Brain pericyte (primary cell): Measurements from ENCODE around the gene LTBP3.

Experiments used
- DNase-seq: peaks from one replicate; pipeline ENCODE4 v3.0.0-alpha.2; 2012; ENCODE audit warnings: low read depth, low spot score

LTBP3 gene

DNA sequence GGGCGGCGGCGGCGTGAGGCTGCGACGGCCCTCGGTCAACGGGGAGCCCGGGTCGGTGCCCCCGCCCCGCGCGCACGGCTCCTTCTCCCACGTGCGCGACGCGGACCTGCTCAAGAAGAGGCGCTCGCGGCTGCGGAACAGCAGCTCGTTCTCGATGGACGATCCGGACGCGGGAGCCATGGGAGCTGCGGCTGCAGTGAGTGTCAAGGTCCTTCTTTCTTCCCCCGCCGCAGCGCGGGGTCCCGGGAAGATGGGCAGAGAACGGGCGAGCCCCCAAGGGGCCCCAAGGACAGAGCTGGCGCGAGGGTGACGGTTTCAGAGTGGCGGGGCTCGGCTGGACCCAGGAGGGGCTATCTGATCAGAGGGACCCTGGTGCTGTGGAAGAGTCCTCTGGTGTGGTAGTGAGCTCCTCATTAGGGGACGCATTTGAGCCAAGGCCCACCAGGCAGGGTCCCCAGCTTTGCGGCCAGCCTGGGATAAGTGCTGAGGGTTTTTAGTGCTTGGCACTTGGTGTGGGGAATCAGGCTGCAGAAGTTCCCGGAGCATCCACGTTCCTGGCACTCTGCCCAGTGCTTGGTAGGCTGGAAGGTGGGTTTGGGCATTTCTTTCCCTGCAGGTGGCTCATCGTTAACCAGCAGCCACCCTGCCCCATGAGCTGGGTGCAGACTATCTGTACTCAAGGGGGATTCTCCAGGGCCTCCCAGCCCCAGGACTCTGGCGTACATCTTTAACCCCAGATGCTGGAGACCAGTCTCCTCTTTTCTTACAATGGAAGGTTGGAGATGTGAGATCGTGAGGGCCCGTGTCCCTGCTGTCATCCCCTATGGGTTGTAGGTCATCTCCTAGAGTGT is 27.5 kb upstream of the LTBP3 start:
- DNase-seq, result no peak

GRCh38 chr11:65584723-65585171 is 26.6 kb upstream of the LTBP3 start:
- no peak for DNase-seq

- DNase-seq, result no peak
Measured at GRCh38 chr11:65584106-65584505, 25.9 kb upstream of the LTBP3 start.

GRCh38 chr11:65583589-65583988 is 25.4 kb upstream of the LTBP3 start:
- DNase-seq, result no peak

DNA sequence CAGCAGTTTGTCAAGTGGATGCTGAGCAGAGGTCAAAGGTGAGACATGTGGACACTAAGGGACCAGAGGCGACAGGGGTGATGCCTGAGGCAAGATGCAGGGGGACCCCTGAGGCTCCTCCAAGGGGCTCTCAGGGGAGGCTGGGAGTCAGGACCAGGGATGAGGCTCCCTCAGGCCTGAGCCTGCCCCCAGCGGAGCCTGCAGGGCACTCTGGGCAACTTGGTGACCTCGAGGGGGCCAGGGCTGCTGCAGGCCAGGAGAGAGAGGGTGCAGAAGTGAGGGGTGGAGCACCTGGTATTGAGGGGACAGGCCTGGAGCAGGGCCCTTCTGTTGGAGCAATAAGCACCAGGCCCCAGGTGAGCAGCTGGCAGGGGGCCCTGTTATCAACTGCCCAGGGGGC is 23.8 kb upstream of the LTBP3 start:
- DNase-seq, result no peak

GRCh38 chr11:65580756-65581155 is 22.6 kb upstream of the LTBP3 start:
- DNase-seq, result no peak

DNA sequence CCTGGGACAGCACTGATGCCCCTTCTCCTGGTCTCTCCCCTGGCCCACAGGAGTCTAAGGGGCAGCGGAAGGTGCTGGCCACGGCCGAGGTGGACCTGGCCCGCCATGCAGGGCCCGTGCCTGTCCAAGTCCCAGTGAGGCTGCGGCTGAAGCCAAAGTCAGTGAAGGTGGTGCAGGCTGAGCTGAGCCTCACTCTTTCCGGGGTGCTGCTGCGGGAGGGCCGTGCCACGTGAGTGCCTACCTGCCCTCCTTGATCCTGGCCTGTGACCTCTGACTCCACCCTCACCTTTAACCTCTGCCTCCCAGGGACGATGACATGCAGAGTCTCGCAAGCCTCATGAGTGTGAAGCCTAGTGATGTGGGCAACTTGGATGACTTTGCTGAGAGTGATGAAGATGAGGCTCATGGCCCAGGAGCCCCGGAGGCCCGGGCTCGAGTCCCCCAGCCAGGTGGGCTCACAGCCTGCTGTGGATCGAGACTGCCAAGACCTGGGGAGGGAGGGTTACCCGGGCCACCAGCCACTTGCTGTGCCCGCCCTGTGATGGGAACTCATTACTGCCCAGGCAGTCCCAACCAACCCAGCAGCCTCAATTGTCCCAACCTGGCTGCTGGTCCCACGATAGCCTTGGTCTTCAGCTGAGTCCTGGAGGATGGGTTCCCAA is 22.0 kb upstream of the LTBP3 start:
- DNase-seq, result no peak

- no peak for DNase-seq
Measured at GRCh38 chr11:65579291-65579690, 21.1 kb upstream of the LTBP3 start.

- no peak for DNase-seq
Measured at GRCh38 chr11:65578667-65579066, 20.5 kb upstream of the LTBP3 start.

DNA sequence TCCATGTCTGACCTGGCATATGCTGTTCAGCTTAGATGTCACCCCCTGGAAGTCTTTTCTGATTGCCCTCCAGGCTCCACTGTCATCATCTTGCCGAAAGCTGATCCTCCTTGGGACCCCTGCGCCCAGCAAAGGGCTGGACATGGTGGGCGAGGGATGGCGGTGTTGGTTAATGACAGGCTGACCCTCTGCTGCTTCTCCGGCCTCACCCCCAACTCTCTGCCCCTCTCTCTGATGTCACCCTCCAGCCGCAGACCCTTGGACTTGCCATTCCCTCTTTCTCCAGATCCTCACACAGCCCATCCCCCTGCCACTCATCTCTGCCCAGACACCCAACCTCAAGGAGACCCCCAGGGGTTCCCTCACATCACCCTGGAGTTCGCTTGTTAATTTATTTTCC is 20.0 kb upstream of the LTBP3 start:
- no peak for DNase-seq

DNA sequence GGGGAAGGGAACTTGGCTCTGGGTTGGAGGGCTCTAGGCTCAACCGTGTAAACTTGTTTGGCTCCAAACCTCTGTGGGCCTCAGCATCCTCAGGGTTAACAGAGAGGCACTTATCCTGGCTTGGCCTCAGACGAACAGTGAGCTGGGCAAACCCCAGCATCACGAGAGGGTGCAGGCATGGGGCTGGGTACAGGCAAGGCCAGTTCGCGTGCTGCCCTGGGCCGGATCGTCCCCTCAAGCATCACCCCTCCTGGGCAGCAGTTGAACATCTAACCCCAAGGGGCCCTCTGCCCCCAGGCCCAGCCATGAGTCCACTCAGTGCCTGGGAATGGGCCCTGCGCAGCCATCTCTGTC is 19.6 kb upstream of the LTBP3 start:
- no peak for DNase-seq

- DNase-seq, result peak; percentile 74
Measured at GRCh38 chr11:65576867-65577755, 19.0 kb upstream of the LTBP3 start.

GRCh38 chr11:65576232-65576866 is 18.2 kb upstream of the LTBP3 start:
- no peak for DNase-seq

DNA sequence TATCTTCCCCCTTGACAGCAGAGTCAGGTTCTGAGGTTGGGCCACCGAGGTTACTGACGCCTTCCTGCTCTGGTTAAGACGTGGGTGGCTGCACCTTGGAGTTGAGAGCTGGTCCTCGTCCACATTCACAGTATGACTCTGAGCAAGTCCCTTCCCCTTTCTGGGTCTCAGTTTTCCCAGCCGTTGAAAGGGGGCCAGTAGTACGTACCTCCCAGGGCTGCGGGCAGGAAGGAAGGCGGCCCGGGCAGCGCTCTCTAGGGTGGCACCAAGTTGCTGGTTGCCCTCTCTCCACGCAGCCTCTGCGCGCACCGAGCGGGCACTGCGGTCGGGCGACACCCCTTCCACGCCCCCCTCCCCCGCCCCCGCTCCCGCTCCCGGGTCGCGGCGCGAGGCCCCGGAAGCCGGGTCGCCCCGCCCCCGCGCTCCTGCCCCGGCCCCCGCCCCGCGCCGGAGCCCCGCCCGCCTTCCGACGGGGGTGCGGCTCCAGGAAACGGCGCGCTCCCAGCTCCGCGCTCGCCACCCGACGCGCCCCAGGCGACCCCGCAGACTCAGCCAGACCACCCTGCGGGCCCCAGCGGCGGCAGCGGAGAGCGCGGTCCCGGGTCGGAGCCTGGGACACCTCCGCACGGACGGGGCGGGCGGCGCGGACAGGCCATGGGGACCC is 17.5 kb upstream of the LTBP3 start, which contains the start of gene EHBP1L1:
Gene EHBP1L1 (plus strand): TSS at position 486 of the 664 bp plus-strand sequence. CDS start 250 bp downstream, outside the sequence.
- DNase-seq, result no peak

GRCh38 chr11:65574811-65575567 is 16.8 kb upstream of the LTBP3 start:
- DNase-seq, result no peak

- peak; percentile 67 for DNase-seq
Measured at GRCh38 chr11:65574109-65574810, 16.1 kb upstream of the LTBP3 start.

DNA sequence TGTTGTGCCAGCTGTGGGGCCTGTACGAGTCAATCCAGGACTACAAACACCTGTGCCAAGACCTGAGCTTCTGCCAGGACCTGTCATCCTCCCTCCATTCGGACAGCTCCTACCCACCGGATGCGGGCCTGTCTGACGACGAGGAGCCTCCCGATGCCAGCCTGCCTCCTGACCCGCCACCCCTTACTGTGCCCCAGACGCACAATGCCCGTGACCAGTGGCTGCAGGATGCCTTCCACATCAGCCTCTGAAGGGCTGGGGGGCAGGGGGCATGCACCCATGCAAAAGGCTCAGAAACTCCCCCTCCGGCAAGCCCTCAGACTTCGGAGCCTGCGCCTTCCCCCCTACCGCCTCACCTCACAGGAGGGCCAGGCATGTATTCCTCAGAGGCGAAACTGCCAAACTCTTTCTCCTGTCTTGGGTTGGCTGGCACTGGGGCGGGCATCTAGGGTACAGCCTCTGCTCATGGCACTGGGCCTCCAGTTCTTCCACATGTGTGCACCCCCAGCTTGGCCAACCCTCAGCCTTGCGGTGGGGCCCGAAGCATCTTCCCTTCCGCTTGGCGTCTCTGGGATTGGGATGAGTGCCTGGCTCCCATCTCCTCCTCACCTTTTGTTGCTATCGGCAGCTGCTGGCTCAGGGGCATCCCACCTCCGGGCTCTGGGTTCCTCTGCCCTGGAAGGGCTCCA is 15.4 kb upstream of the LTBP3 start:
- no peak for DNase-seq

DNA sequence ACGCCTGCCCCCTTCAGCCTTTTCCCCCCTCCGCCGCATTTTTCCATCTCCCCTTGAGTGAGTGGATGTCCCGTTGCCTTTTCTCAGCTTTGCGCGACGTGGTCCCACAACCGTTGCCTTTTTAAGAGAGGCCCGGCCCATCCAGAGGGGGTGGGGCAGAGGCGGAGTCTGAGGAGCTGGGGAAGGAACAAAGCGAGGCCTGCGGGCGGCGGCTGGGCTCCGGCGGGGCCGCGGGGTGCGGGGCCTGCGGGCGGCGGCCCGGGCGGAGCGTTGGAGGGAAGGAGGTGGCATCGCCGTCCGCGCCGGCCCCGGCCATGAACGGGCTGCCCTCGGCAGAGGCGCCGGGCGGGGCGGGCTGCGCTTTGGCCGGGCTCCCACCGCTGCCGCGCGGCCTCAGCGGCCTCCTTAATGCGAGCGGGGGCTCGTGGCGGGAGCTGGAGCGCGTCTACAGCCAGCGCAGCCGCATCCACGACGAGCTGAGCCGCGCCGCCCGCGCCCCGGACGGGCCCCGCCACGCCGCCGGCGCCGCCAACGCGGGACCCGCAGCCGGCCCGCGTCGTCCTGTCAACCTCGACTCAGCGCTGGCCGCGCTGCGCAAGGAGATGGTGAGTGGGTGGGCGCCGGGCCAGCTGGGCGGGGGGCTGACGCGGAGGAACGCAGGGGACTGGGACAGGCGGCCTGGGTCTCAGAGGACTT is 14.3 kb upstream of the LTBP3 start, which contains the start of gene FAM89B:
Gene FAM89B (plus strand): TSS at position 183 of the 696 bp plus-strand sequence. CDS start 132 bp downstream, at position 315.
- no peak for DNase-seq
